ENCODE measurements around the gene RGL4. TPM values are rescaled to one million over a fixed set of nuclear protein-coding genes. Genes with fewer than 3 reads are reported as not detected.

RGL4 gene
- total and polyA plus RNA-seq, 2 of the 13 experiments (the other 11 are each of a cell fraction or from before 2014, with no cell fraction given) = not detected

GRCh38 chr22:23675502-23676415, 15.1 kb upstream of the RGL4 start (continued):
- TF ChIP-seq FOXP4 (CRISPR knock-in tag; IDR thresholded peaks at IDR 0.05) (peak; percentile 30; the same call in 1 of the 2 replicates), SETDB1 (CRISPR knock-in tag; IDR thresholded peaks at IDR 0.05; ENCODE audit: borderline replicate concordance) (no peak), POGZ (CRISPR knock-in tag; IDR thresholded peaks at IDR 0.05) (no peak), CBX5 (CRISPR knock-in tag; IDR thresholded peaks at IDR 0.05; ENCODE audit: borderline replicate concordance) (no peak; the same call in 1 of the 2 replicates), TFAP4 (IDR thresholded peaks at IDR 0.05; ENCODE audit: borderline replicate concordance, low read depth) (0 out of 2 replicates have a peak, but pooled peaks have one; percentile 15), CREM (IDR thresholded peaks at IDR 0.05) (peak; percentile 30; the same call in 1 of the 2 replicates), CREM (CRISPR knock-in tag; IDR thresholded peaks at IDR 0.05) (no peak), IKZF5 (CRISPR knock-in tag; IDR thresholded peaks at IDR 0.05) (0 out of 2 replicates have a peak, but pooled peaks have one; percentile 52), PRMT3 (CRISPR knock-in tag; IDR thresholded peaks at IDR 0.05; ENCODE audit: borderline replicate concordance, low read depth) (no peak), ZNF598 (CRISPR knock-in tag; IDR thresholded peaks at IDR 0.05; ENCODE audit: borderline replicate concordance) (no peak), ZC3H4 (CRISPR knock-in tag; IDR thresholded peaks at IDR 0.05; ENCODE audit: borderline replicate concordance) (no peak), ZKSCAN5 (CRISPR knock-in tag; IDR thresholded peaks at IDR 0.05) (no peak), THYN1 (CRISPR knock-in tag; IDR thresholded peaks at IDR 0.05; ENCODE audit: borderline replicate concordance, low read depth) (no peak), NCOA2 (CRISPR knock-in tag; IDR thresholded peaks at IDR 0.05) (no peak), ZNF24 (IDR thresholded peaks at IDR 0.05) (no peak), RARG (CRISPR knock-in tag; IDR thresholded peaks at IDR 0.05; ENCODE audit: low read depth) (no peak), RXRA (CRISPR knock-in tag; IDR thresholded peaks at IDR 0.05) (peak; percentile 54; the same call in 1 of the 2 replicates), TBX3 (IDR thresholded peaks at IDR 0.05; ENCODE audit: borderline replicate concordance) (peak; percentile 77; the same call in 1 of the 2 replicates), ATF4 (CRISPR knock-in tag; IDR thresholded peaks at IDR 0.05) (no peak), EHMT2 (IDR thresholded peaks at IDR 0.05; ENCODE audit: borderline replicate concordance, low read depth, low read length) (no peak), HINFP (CRISPR knock-in tag; IDR thresholded peaks at IDR 0.05; ENCODE audit: low read depth) (no peak), SP140L (CRISPR knock-in tag; IDR thresholded peaks at IDR 0.05; ENCODE audit: borderline replicate concordance) (no peak), PAX8 (CRISPR knock-in tag; IDR thresholded peaks at IDR 0.05; ENCODE audit: borderline replicate concordance) (no peak)
